ENCODE measurements around the gene ANKRD40CL. TPM values are rescaled to one million over a fixed set of nuclear protein-coding genes. Genes with fewer than 3 reads are reported as not detected.
"Not testable (repeated sequence)": the region's sequence is repeated elsewhere in the genome, so short reads cannot be mapped to it uniquely, and the experiment has no call there.

Gene ANKRD40CL
- total RNA-seq, 2 experiments from 2014 or later, result not detected

- no peaks in the 10 kb centered on the region for H3K27me3 Mint-ChIP-seq (ENCODE audit: low read depth)
- no peaks in the 10 kb centered on the region for H3K4me1 Mint-ChIP-seq (ENCODE audit: low read depth)
- no peak overlapping the region for H3K4me3 Mint-ChIP-seq
- intact Hi-C loops (cut with micrococcal nuclease), result no loop called here
- peaks cover 59% of the 10 kb centered on the region for H3K36me3 Mint-ChIP-seq (ENCODE audit: low read depth)
- H3K9me3 Mint-ChIP-seq, result no peaks in the 10 kb centered on the region
- DNase-seq, result no peak
- H3K27ac Mint-ChIP-seq, result no peak overlapping the region
- CTCF ChIA-PET, result interaction anchor here (0.5 to 1.0 kb wide), 2 partner anchors 11 to 40 kb away, joined by 3 to 4 read pairs; no protein-coding TSS in a partner anchor
Observed at GRCh38 chr17:50745631-50746030, 21.7 kb downstream of the ANKRD40CL start.

GRCh38 chr17:50739098-50739497 is 28.2 kb downstream of the ANKRD40CL start:
- peak overlapping the region; percentile 54 for H3K27ac Mint-ChIP-seq
- H3K36me3 Mint-ChIP-seq (ENCODE audit: low read depth), result peaks cover 47% of the 10 kb centered on the region
- intact Hi-C loops (cut with micrococcal nuclease), result loop anchor here (2.0 kb wide), 1 partner anchor 18 kb away; no protein-coding TSS in a partner anchor
- CTCF ChIA-PET, result no interaction called here
- H3K4me3 Mint-ChIP-seq, result no peak overlapping the region
- no peak for DNase-seq
- H3K9me3 Mint-ChIP-seq, result no peaks in the 10 kb centered on the region
- H3K4me1 Mint-ChIP-seq (ENCODE audit: low read depth), result peaks cover 52% of the 10 kb centered on the region
- no peaks in the 10 kb centered on the region for H3K27me3 Mint-ChIP-seq (ENCODE audit: low read depth)

GRCh38 chr17:50737118-50737698 is 30.1 kb downstream of the ANKRD40CL start:
- peaks cover 55% of the 10 kb centered on the region for H3K4me1 Mint-ChIP-seq (ENCODE audit: low read depth)
- no peak overlapping the region for H3K4me3 Mint-ChIP-seq
- H3K9me3 Mint-ChIP-seq, result no peaks in the 10 kb centered on the region
- H3K27me3 Mint-ChIP-seq (ENCODE audit: low read depth), result no peaks in the 10 kb centered on the region
- peak; percentile 34 for DNase-seq
- H3K27ac Mint-ChIP-seq, result no peak overlapping the region
- peaks cover 36% of the 10 kb centered on the region for H3K36me3 Mint-ChIP-seq (ENCODE audit: low read depth)
- CTCF ChIA-PET, result no interaction called here
- intact Hi-C loops (cut with micrococcal nuclease), result no loop called here

GRCh38 chr17:50735287-50735686 is 32.0 kb downstream of the ANKRD40CL start:
- Mint-ChIP-seq H3K27ac (peak overlapping the region; percentile 51), H3K36me3 (ENCODE audit: low read depth) (peaks cover 19% of the 10 kb centered on the region)
- CTCF ChIA-PET, result interaction anchor here (0.6 to 0.9 kb wide), 3 partner anchors 10 to 104 kb away, joined by 3 read pairs; no protein-coding TSS in a partner anchor

GRCh38 chr17:50731575-50732460 is 35.5 kb downstream of the ANKRD40CL start:
- Mint-ChIP-seq H3K4me1 (ENCODE audit: low read depth) (peaks cover 65% of the 10 kb centered on the region), H3K9me3 (no peaks in the 10 kb centered on the region), H3K27me3 (ENCODE audit: low read depth) (no peaks in the 10 kb centered on the region), H3K27ac (peak overlapping the region; percentile 50), H3K36me3 (ENCODE audit: low read depth) (peaks cover 4% of the 10 kb centered on the region), H3K4me3 (no peak overlapping the region)
- intact Hi-C loops (cut with micrococcal nuclease), result no loop called here
- CTCF ChIA-PET, result interaction anchor here (0.8 kb wide), 1 partner anchor 51 kb away, joined by 4 read pairs; no protein-coding TSS in a partner anchor
- DNase-seq, result no peak

More at GRCh38 chr17:50735287-50735686, 32.0 kb downstream of the ANKRD40CL start:
- H3K9me3 Mint-ChIP-seq, result no peaks in the 10 kb centered on the region
- no peaks in the 10 kb centered on the region for H3K27me3 Mint-ChIP-seq (ENCODE audit: low read depth)
- peaks cover 67% of the 10 kb centered on the region for H3K4me1 Mint-ChIP-seq (ENCODE audit: low read depth)
- DNase-seq, result no peak
- intact Hi-C loops (cut with micrococcal nuclease), result no loop called here
- no peak overlapping the region for H3K4me3 Mint-ChIP-seq

- Mint-ChIP-seq H3K9me3 (no peaks in the 10 kb centered on the region), H3K36me3 (ENCODE audit: low read depth) (peaks cover 8% of the 10 kb centered on the region), H3K4me3 (no peak overlapping the region), H3K4me1 (ENCODE audit: low read depth) (peaks cover 54% of the 10 kb centered on the region), H3K27me3 (ENCODE audit: low read depth) (no peaks in the 10 kb centered on the region), H3K27ac (peak overlapping the region; percentile 76)
- CTCF ChIA-PET, result no interaction called here
- intact Hi-C loops (cut with micrococcal nuclease), result no loop called here
- DNase-seq, result no peak
Observed at GRCh38 chr17:50728881-50729765, 38.2 kb downstream of the ANKRD40CL start.

GRCh38 chr17:50728112-50728429 is 39.2 kb downstream of the ANKRD40CL start:
- peak overlapping the region; percentile 76 for H3K27ac Mint-ChIP-seq

GRCh38 chr17:50725769-50726655 is 41.3 kb downstream of the ANKRD40CL start:
- H3K27ac Mint-ChIP-seq, result no peak overlapping the region
- CTCF ChIA-PET, result no interaction called here
- H3K4me1 Mint-ChIP-seq (ENCODE audit: low read depth), result peaks cover 61% of the 10 kb centered on the region
- no peaks in the 10 kb centered on the region for H3K9me3 Mint-ChIP-seq
- H3K27me3 Mint-ChIP-seq (ENCODE audit: low read depth), result no peaks in the 10 kb centered on the region
- no peak for DNase-seq
- intact Hi-C loops (cut with micrococcal nuclease), result no loop called here
- H3K36me3 Mint-ChIP-seq (ENCODE audit: low read depth), result peaks cover 18% of the 10 kb centered on the region
- H3K4me3 Mint-ChIP-seq, result no peak overlapping the region

More at GRCh38 chr17:50728112-50728429, 39.2 kb downstream of the ANKRD40CL start:
- CTCF ChIA-PET, result no interaction called here
- intact Hi-C loops (cut with micrococcal nuclease), result no loop called here
- Mint-ChIP-seq H3K27me3 (ENCODE audit: low read depth) (no peaks in the 10 kb centered on the region), H3K36me3 (ENCODE audit: low read depth) (peaks cover 8% of the 10 kb centered on the region), H3K9me3 (no peaks in the 10 kb centered on the region), H3K4me1 (ENCODE audit: low read depth) (peaks cover 57% of the 10 kb centered on the region), H3K4me3 (no peak overlapping the region)
- no peak for DNase-seq

- H3K27me3 Mint-ChIP-seq (ENCODE audit: low read depth); H3K4me3 Mint-ChIP-seq; H3K27ac Mint-ChIP-seq; DNase-seq; H3K9me3 Mint-ChIP-seq: not testable (repeated sequence)
- Mint-ChIP-seq H3K4me1 (ENCODE audit: low read depth) (peaks cover 56% of the 10 kb centered on the region), H3K36me3 (ENCODE audit: low read depth) (peaks cover 19% of the 10 kb centered on the region)
- intact Hi-C loops (cut with micrococcal nuclease), result loop anchor here (5.0 kb wide), 1 partner anchor 218 kb away; no protein-coding TSS in a partner anchor
- CTCF ChIA-PET, result interaction anchor here (0.6 kb wide), 1 partner anchor 58 kb away, joined by 3 read pairs; no protein-coding TSS in a partner anchor
Observed at GRCh38 chr17:50724622-50725021, 42.7 kb downstream of the ANKRD40CL start.

GRCh38 chr17:50722746-50723145 is 44.6 kb downstream of the ANKRD40CL start:
- Mint-ChIP-seq H3K36me3 (ENCODE audit: low read depth) (peaks cover 21% of the 10 kb centered on the region), H3K9me3 (no peaks in the 10 kb centered on the region), H3K4me3 (no peak overlapping the region), H3K27me3 (ENCODE audit: low read depth) (no peaks in the 10 kb centered on the region), H3K4me1 (ENCODE audit: low read depth) (peaks cover 43% of the 10 kb centered on the region), H3K27ac (no peak overlapping the region)
- no peak for DNase-seq
- intact Hi-C loops (cut with micrococcal nuclease), result loop anchor here (5.0 kb wide), 1 partner anchor 220 kb away; no protein-coding TSS in a partner anchor
- CTCF ChIA-PET, result interaction anchor here (0.7 kb wide), 1 partner anchor 13 kb away, joined by 3 read pairs; no protein-coding TSS in a partner anchor
